GM19467 (cell line): ENCODE measurements around the gene CNTNAP2.
"Not testable (repeated sequence)": the region's sequence is repeated elsewhere in the genome, so short reads cannot be mapped to it uniquely, and the experiment has no call there.

Experiments used
- ATAC-seq: cut with Tn5 transposase; IDR thresholded peaks from one replicate; pipeline ENCODE4 v1.9.1; 2021; ENCODE audit warnings: mild to moderate bottlenecking, moderate library complexity; ENCODE audit not compliant: unreplicated experiment

CNTNAP2 gene

DNA sequence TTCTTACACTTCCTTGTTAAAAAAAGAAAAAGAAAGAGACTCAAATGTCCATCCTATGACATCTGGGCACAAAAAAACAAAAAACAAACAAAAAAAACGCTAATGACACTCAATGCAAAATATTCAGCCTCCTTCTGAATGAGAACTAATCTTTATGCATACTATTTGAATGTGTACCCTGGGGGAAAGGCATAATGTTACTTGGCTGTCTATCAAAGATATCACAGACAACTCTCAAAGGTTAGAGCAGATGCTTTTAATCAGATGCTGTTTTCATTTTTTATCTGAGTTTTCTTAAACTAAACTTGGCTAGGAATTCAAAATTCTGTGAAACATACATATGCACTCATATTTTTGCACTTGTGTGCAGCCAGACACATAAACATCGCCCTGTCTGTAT, 745.8 kb downstream of the CNTNAP2 start:
- ATAC-seq = no peak

DNA sequence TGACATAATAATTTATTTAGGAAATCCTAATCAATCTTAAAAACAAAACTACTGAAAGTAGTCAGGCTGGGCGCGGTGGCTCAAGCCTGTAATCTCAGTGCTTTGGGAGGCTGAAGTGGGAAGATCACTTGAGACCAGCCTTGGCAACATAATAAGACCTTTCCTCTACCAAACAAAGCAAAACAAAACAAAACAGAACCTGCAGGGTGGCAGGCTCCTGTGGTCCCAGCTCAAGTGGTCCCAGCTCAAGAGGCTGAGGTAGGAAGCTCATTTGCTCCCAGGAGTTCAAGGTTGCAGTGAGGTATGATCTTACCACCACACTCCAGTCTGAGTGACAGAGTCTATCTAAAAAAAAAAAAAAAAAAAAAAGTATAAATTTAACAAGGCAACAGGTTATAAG, 748.0 kb downstream of the CNTNAP2 start:
- ATAC-seq = no peak

DNA sequence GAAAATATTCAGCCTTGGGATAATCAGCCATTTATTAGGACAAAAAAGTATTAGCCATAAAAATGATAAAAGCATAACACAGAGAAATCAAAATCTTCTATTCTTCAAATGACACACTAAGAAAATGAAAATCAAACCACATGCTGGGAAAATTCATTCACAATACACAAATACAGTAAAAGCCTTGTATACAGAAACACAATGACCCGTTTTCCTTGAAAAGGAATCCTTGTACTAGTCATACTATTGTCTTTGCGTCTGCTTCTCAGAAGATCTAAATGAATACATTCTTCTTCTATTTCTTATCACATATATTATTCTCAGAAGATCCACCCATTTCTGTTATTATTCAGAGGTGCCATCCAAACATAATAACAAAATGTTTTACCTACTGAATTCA, 749.1 kb downstream of the CNTNAP2 start:
- ATAC-seq = no peak

DNA sequence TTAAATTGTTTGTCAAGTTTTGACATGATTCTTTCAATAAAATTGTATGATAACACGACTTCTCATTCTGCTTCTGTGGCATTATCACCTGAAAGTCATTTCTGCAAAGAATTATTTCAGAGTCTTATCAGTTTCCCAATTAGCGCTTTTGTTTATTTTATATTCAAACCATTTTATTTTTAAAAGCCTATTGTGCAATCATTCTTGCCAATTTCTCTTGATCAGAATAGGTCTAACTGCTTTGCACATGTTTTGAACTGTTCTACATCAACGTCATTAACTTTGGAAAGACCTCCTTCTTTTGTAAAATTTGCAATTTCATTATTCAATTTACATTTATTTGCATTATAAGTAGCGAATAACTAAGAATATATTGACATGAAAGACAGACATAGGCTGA, 758.1 kb downstream of the CNTNAP2 start:
- ATAC-seq = no peak

DNA sequence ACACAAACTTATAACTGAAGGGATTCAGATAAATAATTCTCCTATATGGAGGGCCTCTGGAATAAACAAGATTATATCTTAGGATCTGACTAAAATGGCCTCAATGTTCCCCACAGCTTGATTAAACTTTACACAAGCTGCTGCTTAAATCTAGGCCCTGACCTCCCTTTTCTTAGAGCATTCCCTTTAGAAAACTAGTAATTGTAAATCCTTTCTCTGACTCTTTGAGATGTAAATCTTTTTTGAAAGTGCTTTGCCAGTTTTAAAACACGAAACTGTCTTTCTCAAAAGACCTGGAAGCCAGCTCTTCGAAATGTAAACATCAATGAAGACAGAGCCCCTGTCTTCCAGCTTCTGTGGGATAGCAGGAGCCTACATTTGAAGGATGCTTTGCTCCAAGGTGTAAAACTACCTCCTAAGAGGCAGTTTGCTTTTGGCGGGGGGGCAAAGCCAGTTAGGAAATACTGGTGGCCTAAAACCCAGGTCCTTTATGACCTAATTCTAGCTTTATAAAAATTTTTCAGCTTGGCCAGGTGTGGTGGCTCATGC, 758.7 kb downstream of the CNTNAP2 start:
- no peak for ATAC-seq

DNA sequence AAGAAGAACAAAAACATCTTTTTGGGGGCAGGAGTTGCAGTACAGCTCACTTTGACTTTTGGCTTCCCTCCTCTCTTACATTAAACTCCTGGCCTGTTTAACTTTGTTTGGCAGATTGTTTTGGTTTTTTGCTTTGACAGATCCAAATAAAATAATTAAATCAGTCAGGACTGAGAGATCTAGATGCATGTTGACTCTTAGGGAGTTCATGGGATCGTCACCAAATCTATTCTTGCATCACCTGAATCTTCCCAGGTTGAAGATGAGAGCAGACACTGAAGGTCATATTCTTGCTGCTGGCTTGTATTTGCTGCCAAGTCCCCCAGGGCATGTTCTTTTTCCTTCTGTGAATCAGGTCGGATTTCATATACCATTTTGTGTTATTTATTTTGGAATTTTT, 759.4 kb downstream of the CNTNAP2 start:
- no peak for ATAC-seq

DNA sequence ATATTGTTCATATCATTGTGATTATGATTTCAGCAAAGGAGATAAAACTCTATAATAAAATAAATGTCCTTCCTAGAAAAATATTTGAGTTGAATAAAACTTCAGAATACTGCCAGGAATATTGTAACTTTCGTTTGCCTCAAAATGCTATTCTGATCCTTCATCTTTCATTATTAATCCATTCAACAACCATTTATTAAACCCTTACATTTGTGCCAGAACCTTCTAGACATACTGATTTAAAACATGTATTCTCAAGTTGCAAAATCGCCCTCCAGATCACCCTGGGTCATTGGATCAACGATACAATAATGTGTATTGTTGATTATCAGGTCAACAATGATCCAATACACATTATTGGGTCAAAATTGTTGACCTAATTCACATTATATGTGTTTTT, 759.8 kb downstream of the CNTNAP2 start:
- no peak for ATAC-seq

DNA sequence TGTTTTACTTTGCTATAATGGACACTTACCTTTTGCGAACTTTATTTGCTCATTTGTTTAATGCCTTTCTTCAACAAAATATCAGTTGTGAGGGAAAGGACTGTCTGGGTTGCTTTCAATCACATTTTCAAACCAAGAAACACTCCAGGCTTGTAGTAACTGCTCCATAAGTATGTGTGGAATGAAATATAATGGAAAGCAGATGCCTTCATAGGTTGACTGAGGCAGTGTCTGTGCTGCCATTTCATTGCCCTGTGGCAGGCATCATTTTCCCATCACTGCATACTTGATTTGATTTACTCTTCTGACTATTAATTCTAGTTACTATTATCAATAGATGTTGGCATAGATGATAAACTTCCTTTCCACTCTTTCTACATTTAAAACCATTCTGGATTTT, 762.3 kb downstream of the CNTNAP2 start:
- ATAC-seq = no peak

DNA sequence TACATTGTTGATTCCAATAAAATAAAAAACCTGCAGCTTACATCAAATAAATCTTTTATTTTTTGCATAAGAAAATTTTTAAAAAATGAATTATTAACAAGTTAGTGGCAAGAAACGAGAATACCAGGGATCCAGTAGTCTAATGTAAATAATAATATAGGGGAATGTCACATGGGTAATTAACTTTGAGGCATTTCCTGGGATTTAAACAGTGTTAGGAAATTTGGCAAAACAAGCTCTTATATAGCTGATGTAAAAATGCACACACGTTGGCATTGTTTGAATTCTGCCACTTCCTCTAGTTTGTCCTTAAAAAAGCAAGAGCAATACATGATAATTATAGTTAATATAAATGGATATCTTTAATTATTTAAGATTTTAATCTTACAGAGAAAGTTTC, 768.6 kb downstream of the CNTNAP2 start:
- no peak for ATAC-seq

DNA sequence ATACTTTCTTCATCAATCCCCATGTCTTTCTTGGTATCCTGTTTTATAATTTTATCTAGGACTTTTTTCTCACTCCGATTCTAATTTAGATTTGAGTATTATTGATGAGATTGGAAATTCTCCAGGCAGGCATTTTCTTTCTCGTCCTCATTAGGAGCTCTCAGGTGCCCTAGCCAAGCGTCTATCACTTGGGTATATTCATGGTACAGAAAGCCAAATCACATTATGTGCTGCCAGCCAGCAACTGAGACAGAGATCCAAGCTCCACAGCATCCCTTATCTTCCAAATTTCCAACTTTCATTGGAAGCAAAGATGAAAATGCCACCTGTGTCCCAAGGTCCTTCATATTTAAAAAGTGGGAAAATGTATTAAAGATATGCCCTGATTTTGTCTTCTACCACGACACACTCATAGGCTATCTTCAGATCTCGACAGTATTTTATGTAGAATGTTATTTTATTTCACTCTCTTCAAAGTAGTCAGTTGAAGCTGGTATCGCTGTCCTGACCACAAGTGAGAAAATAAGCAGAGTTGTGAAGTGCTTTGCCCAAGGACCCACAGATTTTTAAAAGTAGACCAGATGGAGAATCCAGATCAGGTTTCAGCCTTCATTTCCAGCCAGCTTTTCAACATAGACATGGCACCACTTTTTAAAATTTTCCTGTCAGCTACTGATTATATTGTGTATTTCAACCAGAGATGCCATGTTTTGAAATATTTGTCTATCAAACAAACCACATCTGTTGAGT, 773.4 kb downstream of the CNTNAP2 start:
- no peak for ATAC-seq

DNA sequence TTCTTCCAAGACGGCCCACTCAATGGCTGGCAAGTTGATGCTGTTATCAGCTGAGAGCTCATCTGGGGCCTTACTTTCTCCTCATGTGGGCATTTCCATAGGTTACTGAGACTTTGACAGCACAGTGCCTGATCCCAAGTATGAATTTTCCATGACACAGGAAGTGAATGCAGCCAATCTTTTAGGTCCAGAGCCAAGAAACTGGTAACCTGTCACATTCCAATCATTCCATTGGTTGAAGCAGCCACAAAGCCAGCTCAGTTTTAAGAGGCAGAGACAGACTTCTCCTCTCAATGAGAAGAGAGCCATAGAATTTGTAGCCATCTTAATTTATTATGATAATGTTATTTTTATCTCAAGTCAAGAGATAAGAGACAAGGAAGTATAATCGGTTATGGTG, 775.5 kb downstream of the CNTNAP2 start:
- ATAC-seq = no peak

DNA sequence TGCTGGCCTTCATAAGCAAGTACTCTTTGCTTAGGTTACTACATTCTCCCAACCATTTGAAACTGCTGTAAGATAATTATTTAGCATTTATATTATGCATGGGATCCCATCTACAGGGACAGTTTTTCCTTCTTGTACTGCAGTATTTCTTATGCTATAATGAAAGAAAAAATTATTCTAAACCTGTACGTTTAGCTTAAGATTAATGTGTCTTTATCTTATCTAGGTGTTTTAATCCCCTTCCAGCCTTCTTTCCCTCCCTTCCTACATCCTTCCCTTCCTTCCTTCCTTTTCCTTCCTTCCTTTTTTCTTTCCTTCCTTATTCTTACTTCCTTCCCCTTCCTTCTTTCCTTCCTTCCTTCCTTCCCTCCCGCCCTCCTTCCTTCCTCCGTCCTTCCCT, 778.3 kb downstream of the CNTNAP2 start:
- ATAC-seq = no peak

DNA sequence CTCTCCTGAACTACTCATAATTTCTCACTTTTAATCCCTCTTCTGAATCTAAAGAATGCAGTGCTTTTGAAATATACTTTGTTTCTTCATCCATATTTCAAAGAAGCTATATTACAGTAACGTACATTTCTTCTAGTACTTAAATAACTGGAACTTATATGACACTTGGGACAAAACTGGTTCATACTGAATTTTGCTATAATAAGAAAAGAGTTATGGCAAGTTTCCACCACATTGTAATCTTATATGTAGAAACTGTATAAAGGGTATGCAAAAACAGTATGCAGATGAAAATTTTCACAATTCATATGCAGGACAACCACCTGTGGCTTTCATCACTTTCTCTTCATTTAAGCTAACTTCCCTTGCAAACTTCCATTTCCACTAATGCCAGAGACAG, 785.7 kb downstream of the CNTNAP2 start:
- ATAC-seq = no peak

DNA sequence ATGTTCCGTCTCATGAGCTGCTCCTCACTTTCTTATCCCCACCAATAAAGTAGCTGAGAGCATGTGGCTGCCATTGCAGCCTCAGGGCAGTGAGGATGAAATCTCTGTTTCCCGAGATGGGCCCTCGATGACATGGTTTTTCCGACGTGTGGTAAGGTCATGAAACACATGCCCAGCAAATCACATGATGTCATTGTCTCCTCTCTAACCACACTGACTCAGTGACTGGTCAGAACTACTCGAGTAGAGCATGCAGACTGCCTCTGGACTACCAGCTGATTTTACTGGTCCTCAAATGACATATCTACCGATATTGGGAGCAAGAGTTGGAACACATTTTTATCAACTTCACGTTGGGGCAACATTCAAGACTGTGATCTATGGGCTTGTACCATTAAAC, 786.1 kb downstream of the CNTNAP2 start:
- ATAC-seq = no peak

DNA sequence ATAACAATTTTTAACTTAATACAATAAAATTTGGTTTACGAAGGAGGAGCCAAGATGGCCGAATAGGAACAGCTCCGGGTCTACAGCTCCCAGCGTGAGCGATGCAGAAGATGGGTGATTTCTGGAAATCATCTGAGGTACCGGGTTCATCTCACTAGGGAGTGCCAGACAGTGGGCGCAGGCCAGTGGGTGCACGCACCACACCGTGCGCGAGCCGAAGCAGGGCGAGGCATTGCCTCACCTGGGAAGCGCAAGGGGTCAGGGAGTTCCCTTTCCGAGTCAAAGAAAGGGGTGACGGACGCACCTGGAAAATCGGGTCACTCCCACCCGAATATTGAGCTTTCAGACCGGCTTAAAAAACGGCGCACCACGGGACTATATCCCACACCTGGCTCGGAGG, 789.1 kb downstream of the CNTNAP2 start:
- ATAC-seq = not testable (repeated sequence)

DNA sequence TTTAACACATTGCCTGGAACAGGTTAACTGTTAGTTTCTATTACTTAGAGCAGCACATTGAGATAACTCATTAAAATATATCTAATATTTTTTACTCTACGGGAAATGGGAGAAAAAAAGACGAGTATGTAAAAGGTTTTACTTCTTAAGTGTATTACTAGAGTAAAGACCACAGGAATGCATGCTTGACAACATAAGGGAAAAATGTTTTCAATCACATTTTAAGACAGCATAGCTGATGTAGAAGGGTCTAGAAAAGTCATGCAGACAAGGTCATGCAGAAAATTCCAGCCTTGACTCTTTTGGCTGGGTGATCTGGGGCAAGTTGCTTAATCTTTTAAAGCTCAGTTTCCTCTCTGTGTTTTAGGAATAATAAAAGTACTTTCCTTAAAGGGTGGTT, 806.2 kb downstream of the CNTNAP2 start:
- ATAC-seq = no peak

DNA sequence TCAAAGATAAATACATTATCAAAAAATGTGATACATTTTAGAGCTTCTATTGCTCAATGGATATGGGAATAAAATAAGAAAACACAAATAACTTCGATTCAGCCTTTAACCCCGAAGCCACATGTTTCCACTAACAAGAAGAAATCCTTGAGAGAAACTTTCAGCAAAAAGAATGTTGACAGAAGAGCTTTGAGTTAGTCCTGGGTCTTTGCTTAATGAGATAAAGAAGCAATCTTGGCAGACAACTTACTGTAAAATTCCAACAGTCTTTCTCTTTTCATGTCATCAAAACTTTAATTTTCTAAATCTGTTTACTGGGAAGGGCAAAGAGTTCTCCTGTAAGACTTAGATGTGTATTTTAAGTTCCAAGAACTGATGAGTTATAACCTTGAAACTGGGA, 810.2 kb downstream of the CNTNAP2 start:
- ATAC-seq = no peak

DNA sequence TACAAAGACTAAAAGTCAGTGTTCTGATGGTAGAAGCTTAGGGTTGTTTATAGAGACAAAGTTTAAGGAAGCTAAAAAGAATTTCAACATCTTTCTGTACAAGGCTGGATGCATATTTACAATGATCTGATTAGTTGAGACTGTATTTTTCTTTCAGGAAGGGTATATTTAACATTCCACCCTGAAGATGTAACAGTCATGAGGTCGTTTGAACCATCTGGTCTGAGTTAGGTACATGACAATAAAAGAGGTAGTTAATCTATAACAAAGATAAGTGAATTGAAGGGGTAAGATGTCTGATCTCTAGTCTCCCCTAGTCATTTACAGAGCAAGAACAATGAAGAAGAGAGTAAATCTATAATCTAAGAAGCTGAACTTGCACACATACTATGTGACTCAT, 821.2 kb downstream of the CNTNAP2 start:
- ATAC-seq = no peak

DNA sequence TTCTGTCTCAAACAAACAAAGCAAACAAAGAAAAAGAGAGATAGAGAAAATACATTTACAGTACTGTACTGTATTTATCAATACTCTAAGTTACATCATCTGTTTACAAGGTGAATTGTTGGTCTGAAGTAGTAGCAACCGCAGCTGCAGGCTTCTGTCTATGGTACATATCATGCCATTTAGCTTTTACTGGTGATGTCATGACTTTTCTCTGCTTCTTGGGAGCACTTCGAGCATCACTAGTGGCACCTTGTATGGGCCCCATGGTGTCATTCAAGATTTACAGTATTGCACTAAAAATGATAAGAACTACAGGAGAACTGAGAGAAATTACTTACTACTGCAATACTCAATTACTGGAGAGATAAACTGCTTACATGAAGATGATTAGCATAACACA, 826.9 kb downstream of the CNTNAP2 start:
- no peak for ATAC-seq

DNA sequence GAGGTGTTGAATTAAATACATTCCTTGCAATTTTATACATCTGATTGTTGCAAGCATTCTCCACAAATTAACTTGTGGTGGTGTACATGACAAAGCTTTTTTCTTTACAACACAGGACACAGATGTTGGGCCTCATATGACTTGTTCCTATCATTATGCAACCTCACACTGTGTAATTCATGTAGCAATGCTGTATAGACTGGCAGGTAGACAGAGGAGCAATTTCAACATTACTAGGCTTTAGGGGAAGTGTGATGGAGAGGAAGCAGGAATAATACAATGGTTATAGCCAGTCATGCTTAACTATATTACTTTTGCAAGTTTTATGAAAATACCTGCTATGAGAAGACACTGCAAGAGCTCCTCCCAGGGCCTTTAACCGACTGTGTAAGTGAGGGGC, 832.1 kb downstream of the CNTNAP2 start:
- no peak for ATAC-seq

DNA sequence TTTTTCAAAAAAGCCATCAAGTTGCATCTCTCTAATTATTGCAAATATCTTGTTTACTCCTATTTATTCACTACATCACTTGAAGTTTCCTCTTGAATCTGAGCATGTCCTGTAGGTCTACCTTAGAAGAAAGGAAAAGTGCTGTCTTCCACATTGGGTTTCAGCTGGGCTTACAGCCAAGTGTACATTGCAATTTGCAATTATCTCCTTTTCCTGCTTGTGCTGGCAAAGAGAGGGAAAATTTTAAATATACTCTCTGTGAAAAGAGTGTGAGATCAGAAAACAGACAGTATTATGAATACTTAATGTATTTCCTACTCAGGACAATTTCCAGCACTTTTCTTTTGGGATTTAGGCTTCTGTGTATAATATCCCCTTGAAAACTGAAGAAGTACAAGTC, 839.7 kb downstream of the CNTNAP2 start:
- no peak for ATAC-seq

DNA sequence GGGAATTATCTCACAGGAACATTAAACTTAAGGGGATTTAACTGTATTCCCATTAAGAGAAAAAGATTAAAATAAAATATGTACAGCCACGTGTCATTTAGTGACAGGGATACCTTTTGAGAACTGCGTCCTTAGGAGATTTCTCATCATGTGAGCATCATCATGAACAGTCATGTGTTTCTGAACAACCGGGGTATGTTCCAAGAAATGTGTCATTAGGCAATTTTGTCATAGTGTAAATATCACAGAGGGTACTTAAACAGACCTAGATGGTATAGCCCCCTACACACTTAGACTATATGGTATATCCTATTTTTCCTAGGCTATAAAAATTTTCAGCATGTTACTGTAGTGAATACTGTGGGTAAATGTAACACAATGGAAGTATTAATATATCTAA, 840.3 kb downstream of the CNTNAP2 start:
- ATAC-seq = no peak

DNA sequence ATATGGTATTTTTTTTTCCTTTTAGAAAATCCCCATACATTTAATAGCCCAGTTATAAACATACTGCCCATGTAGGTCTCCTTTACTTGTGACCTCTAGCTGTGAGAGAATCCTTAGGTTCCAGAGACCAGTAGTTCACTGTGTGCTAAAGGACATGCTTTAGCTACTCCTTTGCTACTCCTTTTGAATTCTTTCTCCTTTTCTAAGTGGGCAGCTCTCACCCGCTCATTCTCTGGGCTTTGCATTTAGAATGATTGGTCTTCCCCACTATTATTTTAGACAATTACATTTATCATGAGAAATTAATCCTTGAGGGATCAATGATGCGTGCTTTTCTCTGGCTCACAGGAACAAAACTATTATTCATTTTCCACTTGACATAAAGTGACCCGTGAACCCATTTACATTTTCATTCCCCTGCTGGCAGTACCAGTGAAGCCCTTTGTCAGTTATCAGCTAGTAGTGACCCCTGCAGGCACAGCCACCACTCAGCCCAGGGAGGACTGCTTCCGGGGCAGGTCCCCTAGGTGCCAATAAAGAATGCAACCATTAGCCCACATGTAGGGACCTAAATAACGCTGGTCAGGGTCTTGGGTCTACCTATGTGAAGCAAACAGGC, 844.3 kb downstream of the CNTNAP2 start:
- ATAC-seq = no peak
